Esophagus squamous epithelium (tissue), 5 donors: ENCODE data around the gene TCL1B. TPM values are rescaled to one million over a fixed set of nuclear protein-coding genes. Genes with fewer than 3 reads are reported as not detected.

Experiments used
- DNase-seq: peaks from one replicate; lab custom pipeline; 2025; lab: John Stamatoyannopoulos, UW
- H3K27ac ChIP-seq, 4 donors: fragments of 200-600 bp; sonication (generic); one replicate each; pipeline ENCODE4 v1.5.1; 2016 to 2019; ENCODE audit warnings: mild to moderate bottlenecking in 1 of 4
- H3K27me3 ChIP-seq, 4 donors: fragments of 200-600 bp; sonication (generic); 1 replicate in 3 of 4; 2 replicates in 1 of 4; pipeline versions ENCODE4 v1.5.1 to v1.6.0; 2017 to 2021; ENCODE audit warnings: antibody characterized with exemption in 1 of 4
- H3K36me3 ChIP-seq, 3 donors: fragments of 200-600 bp; sonication (generic); one replicate each; pipeline ENCODE4 v1.5.1; 2016 to 2019
- H3K4me1 ChIP-seq, 3 donors: fragments of 200-600 bp; sonication (generic); one replicate each; pipeline ENCODE4 v1.5.1; 2017 to 2019
- H3K4me3 ChIP-seq, 4 donors: fragments of 200-600 bp; sonication (generic); 1 replicate in 3 of 4; 2 replicates in 1 of 4; pipeline ENCODE4 v1.5.1; 2016 to 2019; ENCODE audit warnings: mild to moderate bottlenecking in 2 of 4, moderate library complexity in 1 of 4
- H3K9me3 ChIP-seq, 3 donors: fragments of 200-600 bp; sonication (generic); one replicate each; pipeline ENCODE4 v1.5.1; 2016 to 2019
- POLR2A ChIP-seq, 4 donors: fragments of 450-650 bp; IDR thresholded peaks; one replicate each; pipeline ENCODE4 v1.6.1; 2017; ENCODE audit warnings: antibody characterized with exemption in 4 of 4, mild to moderate bottlenecking in 4 of 4, moderate library complexity in 3 of 4
- WGBS, 2 donors: methylation state at CpG; one replicate each; pipeline ENCODE4 v1.1.5; 2018; 5-methylcytosine and 5-hydroxymethylcytosine counted together
- intact Hi-C: fragments of 100-400 bp; cut with DNase I; formaldehyde crosslinking; loops from one replicate; pipeline ENCODE4 v1.15.0; 2022
- total RNA-seq, 4 donors: library from RNA; depleted of rRNA; stranded (reverse); fragments of >200 nt; gene quantifications; one replicate each; pipeline ENCODE4 v1.1.0, GENCODE V29; 2016
- TF ChIP-seq, protein P1 (sequence below), 6 experiments: fragments of 450-650 bp in 4 of 6; fragments of 200-600 bp in 2 of 6; sonication (generic) in 2 of 6; IDR thresholded peaks; one replicate each; pipeline ENCODE4 v1.5.1; 2016 to 2019; ENCODE audit warnings: antibody characterized with exemption in 6 of 6, mild to moderate bottlenecking in 4 of 6, moderate library complexity in 4 of 6
- donor health status: DM: yes; HTN: yes; CAD: no.

TCL1B gene
- total RNA-seq, 4 donors from 2014 or later: not detected

DNA sequence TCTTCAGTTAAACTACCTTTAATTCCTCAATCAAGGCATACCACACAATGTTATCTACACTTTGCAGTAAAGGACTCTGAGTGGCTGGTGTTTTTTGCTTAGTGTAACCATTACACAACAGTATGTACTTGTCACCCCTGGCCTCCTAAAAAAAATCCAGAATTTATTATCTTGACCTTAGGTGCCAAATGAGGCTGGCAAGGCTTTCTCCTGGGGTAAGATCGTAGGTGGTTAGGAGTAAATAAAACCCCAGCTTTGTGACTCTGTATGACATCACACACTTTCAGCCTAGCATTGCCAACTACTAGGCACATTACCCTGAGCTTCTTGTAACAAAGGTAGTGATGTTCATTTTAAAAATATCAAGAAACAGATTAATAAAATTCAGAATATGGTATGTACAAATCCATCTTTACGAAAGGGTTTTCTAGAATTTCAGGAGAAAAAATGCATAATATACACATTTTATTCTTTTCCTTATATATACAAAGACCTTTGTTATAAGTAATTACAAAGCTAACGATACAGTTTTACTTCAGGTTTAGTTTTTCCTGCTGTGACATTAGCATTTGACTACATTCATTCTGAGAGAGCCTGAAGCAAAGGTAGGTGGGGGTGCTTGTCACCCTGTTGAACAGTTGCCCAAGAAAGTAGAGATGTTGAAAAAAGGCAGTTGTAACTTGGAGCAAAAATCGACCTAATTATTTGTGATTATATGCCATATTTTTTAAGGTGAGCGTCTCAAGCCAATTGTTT lies 14.2 kb downstream of the TCL1B start:
- DNase-seq: no peak
- H3K4me1 ChIP-seq: no peaks in the 10 kb centered on the region
- intact Hi-C loops: no loop called here
- no peak overlapping the region for H3K27ac ChIP-seq
- H3K36me3 ChIP-seq: no peaks in the 10 kb centered on the region
- no peak overlapping the region for H3K4me3 ChIP-seq
- H3K27me3 ChIP-seq: peaks cover 0 to 31% (median 0%) of the 10 kb centered on the region in 4 donors
- WGBS, 2 donors: 50 to 53% methylated on average over 5 of the region's 5 CpGs
- no peaks in the 10 kb centered on the region for H3K9me3 ChIP-seq
- TF ChIP-seq, protein P1, sequence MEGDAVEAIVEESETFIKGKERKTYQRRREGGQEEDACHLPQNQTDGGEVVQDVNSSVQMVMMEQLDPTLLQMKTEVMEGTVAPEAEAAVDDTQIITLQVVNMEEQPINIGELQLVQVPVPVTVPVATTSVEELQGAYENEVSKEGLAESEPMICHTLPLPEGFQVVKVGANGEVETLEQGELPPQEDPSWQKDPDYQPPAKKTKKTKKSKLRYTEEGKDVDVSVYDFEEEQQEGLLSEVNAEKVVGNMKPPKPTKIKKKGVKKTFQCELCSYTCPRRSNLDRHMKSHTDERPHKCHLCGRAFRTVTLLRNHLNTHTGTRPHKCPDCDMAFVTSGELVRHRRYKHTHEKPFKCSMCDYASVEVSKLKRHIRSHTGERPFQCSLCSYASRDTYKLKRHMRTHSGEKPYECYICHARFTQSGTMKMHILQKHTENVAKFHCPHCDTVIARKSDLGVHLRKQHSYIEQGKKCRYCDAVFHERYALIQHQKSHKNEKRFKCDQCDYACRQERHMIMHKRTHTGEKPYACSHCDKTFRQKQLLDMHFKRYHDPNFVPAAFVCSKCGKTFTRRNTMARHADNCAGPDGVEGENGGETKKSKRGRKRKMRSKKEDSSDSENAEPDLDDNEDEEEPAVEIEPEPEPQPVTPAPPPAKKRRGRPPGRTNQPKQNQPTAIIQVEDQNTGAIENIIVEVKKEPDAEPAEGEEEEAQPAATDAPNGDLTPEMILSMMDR (IDR thresholded peaks at IDR 0.05): no peak
- TF ChIP-seq POLR2A (IDR thresholded peaks at IDR 0.05): no peak

DNA sequence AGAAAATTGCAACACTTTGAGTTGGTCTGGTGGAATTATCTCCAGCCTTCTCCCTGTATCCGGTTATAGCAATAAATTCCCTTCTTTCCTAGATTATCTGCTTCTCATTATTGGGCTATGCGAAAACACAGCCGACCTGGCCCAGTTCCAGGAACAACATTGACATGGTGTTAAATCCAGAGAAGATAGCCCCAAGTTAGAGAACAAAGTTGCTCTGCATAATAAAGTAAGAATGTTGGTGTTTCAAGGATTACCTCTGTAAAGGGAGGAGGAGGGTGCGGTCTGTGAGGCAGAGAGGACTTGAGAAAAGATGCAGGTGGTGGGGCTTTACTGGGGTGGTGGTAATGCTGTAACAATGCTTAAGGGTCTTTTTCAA lies 15.6 kb downstream of the TCL1B start:
- intact Hi-C loops: no loop called here
- Histone ChIP-seq H3K36me3 (no peaks in the 10 kb centered on the region), H3K4me3 (no peak overlapping the region), H3K9me3 (no peaks in the 10 kb centered on the region), H3K27ac (no peak overlapping the region), H3K4me1 (no peaks in the 10 kb centered on the region), H3K27me3 (peaks cover 0 to 33% (median 0%) of the 10 kb centered on the region in 4 donors)
- WGBS, 2 donors: 31 to 34% methylated on average over 4 of the region's 4 CpGs
- no peak for DNase-seq
- TF ChIP-seq, protein P1 (IDR thresholded peaks at IDR 0.05): no peak
- no peak for TF ChIP-seq POLR2A (IDR thresholded peaks at IDR 0.05)

DNA sequence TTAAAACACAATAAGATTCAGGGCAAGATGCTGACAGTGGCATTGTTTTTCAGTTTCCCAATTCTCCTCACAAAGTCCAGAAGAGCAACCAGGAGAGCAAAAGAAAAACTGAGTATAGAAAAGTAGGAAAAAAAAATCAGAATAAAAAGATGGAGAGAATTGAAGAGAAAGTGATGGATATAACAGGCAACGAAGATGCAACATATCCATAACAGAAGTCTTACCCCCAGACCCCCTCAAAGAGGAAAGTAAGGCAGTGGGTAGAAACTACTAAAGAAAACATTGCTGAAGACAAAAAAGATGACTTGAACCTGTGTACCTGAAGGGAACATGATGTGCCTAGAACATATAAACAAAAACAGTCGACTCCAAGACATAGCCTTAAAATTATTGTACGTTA lies 17.1 kb downstream of the TCL1B start:
- H3K4me1 ChIP-seq: no peaks in the 10 kb centered on the region
- DNase-seq: no peak
- H3K36me3 ChIP-seq: no peaks in the 10 kb centered on the region
- peaks cover 0 to 33% (median 0%) of the 10 kb centered on the region in 4 donors for H3K27me3 ChIP-seq
- intact Hi-C loops: no loop called here
- H3K27ac ChIP-seq: no peak overlapping the region
- WGBS, 2 donors: 67 to 71% methylated on average over 3 of the region's 3 CpGs
- H3K9me3 ChIP-seq: no peaks in the 10 kb centered on the region
- TF ChIP-seq, protein P1 (IDR thresholded peaks at IDR 0.05): no peak
- no peak for TF ChIP-seq POLR2A (IDR thresholded peaks at IDR 0.05)
- no peak overlapping the region for H3K4me3 ChIP-seq

DNA sequence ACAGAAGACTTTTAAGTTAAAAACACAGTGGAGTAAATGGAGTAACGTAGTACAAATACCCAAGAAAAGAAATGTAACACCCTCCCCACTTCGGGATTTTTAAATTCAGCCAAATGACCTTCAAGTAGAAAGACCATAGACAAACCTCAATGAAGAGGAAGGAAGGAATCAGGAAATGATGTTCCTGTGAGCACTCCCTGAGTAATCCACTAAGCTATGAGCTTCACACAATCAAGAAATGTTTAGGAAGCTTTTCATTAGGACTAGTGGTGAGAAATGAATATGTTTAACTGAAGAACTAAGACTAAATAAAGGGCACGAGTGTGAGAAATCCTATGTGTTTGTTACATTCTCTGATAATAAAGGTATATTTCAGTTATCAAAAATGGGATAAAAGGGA lies 17.6 kb downstream of the TCL1B start:
- no peak for TF ChIP-seq POLR2A (IDR thresholded peaks at IDR 0.05)
- TF ChIP-seq, protein P1 (IDR thresholded peaks at IDR 0.05): no peak
- Histone ChIP-seq H3K36me3 (no peaks in the 10 kb centered on the region), H3K4me1 (no peaks in the 10 kb centered on the region), H3K4me3 (no peak overlapping the region), H3K27me3 (peaks cover 0 to 33% (median 0%) of the 10 kb centered on the region in 4 donors), H3K9me3 (no peaks in the 10 kb centered on the region), H3K27ac (no peak overlapping the region)
- no peak for DNase-seq
- 52 to 64% methylated on average over 3 of the region's 3 CpGs for WGBS, 2 donors
- intact Hi-C loops: no loop called here

DNA sequence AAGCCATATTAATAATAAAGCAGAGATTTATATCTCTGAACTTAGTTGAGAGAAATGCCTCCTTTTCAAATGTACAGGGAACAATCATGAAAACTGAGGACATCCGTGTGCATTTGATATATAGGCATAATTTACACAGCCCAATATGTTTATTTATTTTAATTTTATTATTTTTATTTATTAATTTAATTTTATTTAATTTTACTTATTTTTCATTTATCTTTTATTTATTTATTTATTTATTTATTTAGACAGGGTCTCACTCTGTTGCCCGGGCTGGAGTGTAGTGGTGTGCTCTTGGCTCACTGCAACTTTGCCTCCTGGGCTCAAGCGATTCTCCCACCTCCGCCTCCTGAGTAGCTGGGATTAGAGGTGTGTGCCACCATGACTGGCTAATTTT lies 19.3 kb downstream of the TCL1B start:
- no peak for DNase-seq
- H3K36me3 ChIP-seq: no peaks in the 10 kb centered on the region
- peaks cover 0 to 36% (median 0%) of the 10 kb centered on the region in 4 donors for H3K27me3 ChIP-seq
- WGBS, 2 donors: 83 to 95% methylated on average over 4 of the region's 4 CpGs
- H3K27ac ChIP-seq: no peak overlapping the region
- H3K4me1 ChIP-seq: no peaks in the 10 kb centered on the region
- TF ChIP-seq POLR2A (IDR thresholded peaks at IDR 0.05): no peak
- TF ChIP-seq, protein P1 (IDR thresholded peaks at IDR 0.05): no peak
- intact Hi-C loops: no loop called here
- H3K9me3 ChIP-seq: no peaks in the 10 kb centered on the region
- H3K4me3 ChIP-seq: no peak overlapping the region
